ENCODE measurements around the gene PBXIP1. TPM values are rescaled to one million over a fixed set of nuclear protein-coding genes. Genes with fewer than 3 reads are reported as not detected.
"Not testable (repeated sequence)": the region's sequence is repeated elsewhere in the genome, so short reads cannot be mapped to it uniquely, and the experiment has no call there.

Gene PBXIP1
- total RNA-seq, 1 donor, result 52.2 TPM

- no peak for TF ChIP-seq CTCF (IDR thresholded peaks at IDR 0.05; ENCODE audit: insufficient read depth, low read depth, low read length)
- no peak for DNase-seq (ENCODE audit: low read depth)
- peak overlapping the region; percentile 63 for H3K4me3 ChIP-seq (ENCODE audit: low read depth, low read length)
These were observed 28.0 kb upstream of the PBXIP1 start for GRCh38 chr1:154983776-154984466.

- H3K4me3 ChIP-seq (ENCODE audit: low read depth, low read length), result peak within 1 kb of the TSS; percentile 63
- no peak for TF ChIP-seq CTCF (IDR thresholded peaks at IDR 0.05; ENCODE audit: insufficient read depth, low read depth, low read length)
- DNase-seq (ENCODE audit: low read depth), result peak; percentile 100
These were observed 27.2 kb upstream of the PBXIP1 start, which contains the start of gene FLAD1 for GRCh38 chr1:154982897-154983648. Gene FLAD1 (plus strand): TSS chr1:154983344. CDS start chr1:154983695, 351 bp downstream.

- H3K4me3 ChIP-seq (ENCODE audit: low read depth, low read length), result peak overlapping the region; percentile 44
- no peak for TF ChIP-seq CTCF (IDR thresholded peaks at IDR 0.05; ENCODE audit: insufficient read depth, low read depth, low read length)
- DNase-seq (ENCODE audit: low read depth), result no peak
These were observed 26.4 kb upstream of the PBXIP1 start for GRCh38 chr1:154982341-154982740.

GRCh38 chr1:154978360-154978759 lies 22.5 kb upstream of the PBXIP1 start:
- H3K4me3 ChIP-seq (ENCODE audit: low read depth, low read length), result no peak overlapping the region
- DNase-seq (ENCODE audit: low read depth), result no peak
- no peak for TF ChIP-seq CTCF (IDR thresholded peaks at IDR 0.05; ENCODE audit: insufficient read depth, low read depth, low read length)

GRCh38 chr1:154977762-154978161 lies 21.9 kb upstream of the PBXIP1 start:
- not testable (repeated sequence) for H3K4me3 ChIP-seq (ENCODE audit: low read depth, low read length); DNase-seq (ENCODE audit: low read depth)

- peak overlapping the region; percentile 76 for H3K4me3 ChIP-seq (ENCODE audit: low read depth, low read length)
- peak; percentile 87 for DNase-seq (ENCODE audit: low read depth)
- TF ChIP-seq CTCF (IDR thresholded peaks at IDR 0.05; ENCODE audit: insufficient read depth, low read depth, low read length), result no peak
These were observed 19.6 kb upstream of the PBXIP1 start for GRCh38 chr1:154975409-154976059.

- peak overlapping the region; percentile 76 for H3K4me3 ChIP-seq (ENCODE audit: low read depth, low read length)
- peak; percentile 96 for DNase-seq (ENCODE audit: low read depth)
- no peak for TF ChIP-seq CTCF (IDR thresholded peaks at IDR 0.05; ENCODE audit: insufficient read depth, low read depth, low read length)
These were observed 19.0 kb upstream of the PBXIP1 start for GRCh38 chr1:154974808-154975408.
